Thyroid gland (tissue), 4 donors: ENCODE results near the gene SNED1.

Source experiments
- POLR2A ChIP-seq, 2 donors: fragments of 450-650 bp; IDR thresholded peaks; one replicate each; pipeline ENCODE4 v1.6.1; 2017; ENCODE audit warnings: antibody characterized with exemption in 2 of 2, mild to moderate bottlenecking in 2 of 2, moderate library complexity in 1 of 2
- TF ChIP-seq, protein P1 (sequence below), 6 experiments: fragments of 200-600 bp in 3 of 6; fragments of 450-650 bp in 3 of 6; sonication (generic) in 3 of 6; IDR thresholded peaks; one replicate each; pipeline ENCODE4 v1.5.1; 2016 to 2019; ENCODE audit warnings: antibody characterized with exemption in 6 of 6, mild to moderate bottlenecking in 2 of 6, inconsistent platforms in 1 of 6, moderate library complexity in 1 of 6

DNA sequence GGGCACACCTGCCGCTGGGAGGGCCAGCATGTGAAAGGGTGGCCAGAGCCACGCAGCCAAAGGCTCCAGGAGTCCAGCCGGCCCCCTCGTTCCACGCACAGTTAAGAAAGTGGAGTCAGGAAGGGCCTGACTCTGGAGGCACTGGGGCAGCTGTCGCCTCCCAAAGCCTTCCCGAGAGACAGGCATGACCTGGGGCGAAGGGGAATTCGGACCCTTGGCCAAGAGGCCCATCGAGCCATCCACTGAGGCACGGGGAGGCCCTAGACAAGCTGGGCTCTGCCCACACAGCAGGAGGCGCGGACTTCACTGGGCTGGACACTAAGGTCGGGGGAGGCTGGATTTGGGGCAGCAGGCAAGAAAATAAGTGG is 38.5 kb upstream of the SNED1 start:
- TF ChIP-seq, protein P1, sequence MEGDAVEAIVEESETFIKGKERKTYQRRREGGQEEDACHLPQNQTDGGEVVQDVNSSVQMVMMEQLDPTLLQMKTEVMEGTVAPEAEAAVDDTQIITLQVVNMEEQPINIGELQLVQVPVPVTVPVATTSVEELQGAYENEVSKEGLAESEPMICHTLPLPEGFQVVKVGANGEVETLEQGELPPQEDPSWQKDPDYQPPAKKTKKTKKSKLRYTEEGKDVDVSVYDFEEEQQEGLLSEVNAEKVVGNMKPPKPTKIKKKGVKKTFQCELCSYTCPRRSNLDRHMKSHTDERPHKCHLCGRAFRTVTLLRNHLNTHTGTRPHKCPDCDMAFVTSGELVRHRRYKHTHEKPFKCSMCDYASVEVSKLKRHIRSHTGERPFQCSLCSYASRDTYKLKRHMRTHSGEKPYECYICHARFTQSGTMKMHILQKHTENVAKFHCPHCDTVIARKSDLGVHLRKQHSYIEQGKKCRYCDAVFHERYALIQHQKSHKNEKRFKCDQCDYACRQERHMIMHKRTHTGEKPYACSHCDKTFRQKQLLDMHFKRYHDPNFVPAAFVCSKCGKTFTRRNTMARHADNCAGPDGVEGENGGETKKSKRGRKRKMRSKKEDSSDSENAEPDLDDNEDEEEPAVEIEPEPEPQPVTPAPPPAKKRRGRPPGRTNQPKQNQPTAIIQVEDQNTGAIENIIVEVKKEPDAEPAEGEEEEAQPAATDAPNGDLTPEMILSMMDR (IDR thresholded peaks at IDR 0.05): no peak
- TF ChIP-seq POLR2A (IDR thresholded peaks at IDR 0.05): no peak
